22Rv1 (cell line): Measurements from ENCODE around the gene CCDC40.

Source experiments
- ZFX ChIP-seq: fragments of 450-650 bp; IDR thresholded peaks from 2 replicates; pipeline ENCODE4 v1.6.1; 2017; ENCODE audit warnings: antibody characterized with exemption, borderline replicate concordance
- TF ChIP-seq, protein P1 (sequence below): fragments of 450-650 bp; IDR thresholded peaks from 2 replicates; pipeline ENCODE4 v1.5.1; 2017; ENCODE audit warnings: mild to moderate bottlenecking

DNA sequence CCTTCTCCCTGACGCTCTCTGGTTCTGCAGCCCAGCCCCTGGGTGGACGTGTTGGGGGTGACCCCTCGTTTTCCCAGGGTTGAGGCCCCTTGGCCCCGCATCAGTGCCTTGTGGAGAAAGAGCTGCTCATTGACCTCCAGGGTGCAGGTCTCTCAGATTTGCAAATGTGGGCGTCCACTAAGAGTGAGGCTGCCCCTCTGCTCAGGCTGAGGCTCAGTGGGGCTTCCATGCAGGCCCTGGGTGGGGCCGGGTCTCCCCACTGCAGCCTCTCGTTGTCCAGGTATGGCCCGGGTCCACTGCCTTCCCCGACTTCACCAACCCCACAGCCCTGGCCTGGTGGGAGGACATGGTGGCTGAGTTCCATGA is 74.0 kb downstream of the CCDC40 start:
- TF ChIP-seq, protein P1, sequence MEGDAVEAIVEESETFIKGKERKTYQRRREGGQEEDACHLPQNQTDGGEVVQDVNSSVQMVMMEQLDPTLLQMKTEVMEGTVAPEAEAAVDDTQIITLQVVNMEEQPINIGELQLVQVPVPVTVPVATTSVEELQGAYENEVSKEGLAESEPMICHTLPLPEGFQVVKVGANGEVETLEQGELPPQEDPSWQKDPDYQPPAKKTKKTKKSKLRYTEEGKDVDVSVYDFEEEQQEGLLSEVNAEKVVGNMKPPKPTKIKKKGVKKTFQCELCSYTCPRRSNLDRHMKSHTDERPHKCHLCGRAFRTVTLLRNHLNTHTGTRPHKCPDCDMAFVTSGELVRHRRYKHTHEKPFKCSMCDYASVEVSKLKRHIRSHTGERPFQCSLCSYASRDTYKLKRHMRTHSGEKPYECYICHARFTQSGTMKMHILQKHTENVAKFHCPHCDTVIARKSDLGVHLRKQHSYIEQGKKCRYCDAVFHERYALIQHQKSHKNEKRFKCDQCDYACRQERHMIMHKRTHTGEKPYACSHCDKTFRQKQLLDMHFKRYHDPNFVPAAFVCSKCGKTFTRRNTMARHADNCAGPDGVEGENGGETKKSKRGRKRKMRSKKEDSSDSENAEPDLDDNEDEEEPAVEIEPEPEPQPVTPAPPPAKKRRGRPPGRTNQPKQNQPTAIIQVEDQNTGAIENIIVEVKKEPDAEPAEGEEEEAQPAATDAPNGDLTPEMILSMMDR: no peak
- no peak for TF ChIP-seq ZFX
